AG09309 (cell line): ENCODE data around the gene ZC3H18.
A peak's percentile ranks its signal among the peaks of the same experiment; 100 is the strongest.

Experiments used
- DNase-seq: peaks from one replicate; pipeline ENCODE4 v3.0.0-alpha.2; 2010; ENCODE audit warnings: low read depth
- H3K4me3 ChIP-seq: 2 replicates; pipeline ENCODE4 v1.5.1; 2011; ENCODE audit warnings: mild to moderate bottlenecking, low read depth, low read length, moderate library complexity; ENCODE audit not compliant: control insufficient read depth
- TF ChIP-seq, protein P1 (sequence below): IDR thresholded peaks from 2 replicates; pipeline ENCODE4 v1.5.1; 2011; ENCODE audit warnings: mild to moderate bottlenecking, low read depth, low read length, inconsistent platforms; ENCODE audit not compliant: insufficient read depth, control insufficient read depth; ENCODE audit errors: missing control alignments

Gene ZC3H18

DNA sequence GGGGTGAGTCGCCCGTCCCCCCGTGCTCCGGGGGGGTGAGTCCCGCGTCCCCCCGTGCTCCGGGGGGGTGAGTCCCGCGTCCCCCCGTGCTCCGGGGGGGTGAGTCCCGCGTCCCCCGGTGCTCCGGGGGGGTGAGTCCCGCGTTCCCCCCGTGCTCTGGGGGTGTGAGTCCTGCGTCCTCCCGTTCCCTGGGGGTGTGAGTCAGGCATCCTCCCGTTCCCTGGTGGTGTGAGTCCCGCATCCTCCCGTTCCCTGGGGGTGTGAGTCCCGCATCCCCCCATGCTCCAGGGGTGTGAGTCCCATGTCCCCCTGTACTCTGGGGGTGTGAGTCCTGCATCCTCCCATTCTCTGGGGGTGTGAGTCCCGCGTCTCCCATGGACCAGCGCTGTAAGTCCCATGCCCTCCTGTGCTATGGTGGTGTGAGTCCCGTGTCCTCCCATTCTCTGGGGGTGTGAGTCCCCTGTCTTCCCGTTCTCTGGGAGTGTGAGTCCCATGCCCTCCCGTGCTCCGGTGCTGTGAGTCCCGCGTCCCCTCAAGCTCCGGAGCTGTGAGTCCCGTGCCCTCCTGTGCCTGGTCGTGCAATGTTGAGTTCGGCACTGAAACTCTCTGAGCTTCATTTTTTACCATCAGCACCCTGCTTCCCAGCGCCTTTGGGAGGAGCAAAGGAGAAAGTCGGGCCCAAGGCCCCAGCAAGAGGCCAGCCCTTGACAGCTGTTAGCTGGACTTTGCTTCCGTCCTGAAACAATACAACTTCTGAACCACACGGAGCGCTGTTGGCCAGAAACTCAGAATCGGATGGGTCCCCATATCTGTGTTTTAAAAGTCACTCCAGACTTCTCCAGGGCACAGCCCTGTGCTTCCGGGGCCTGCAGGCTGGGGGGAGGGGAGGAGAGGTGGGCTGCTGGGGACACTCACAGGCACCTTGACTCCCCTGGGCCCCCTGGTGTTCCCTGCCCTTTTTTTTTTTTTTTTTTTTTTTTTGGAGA lies 11.5 kb upstream of the ZC3H18 start:
- no peak for DNase-seq
- TF ChIP-seq, protein P1, sequence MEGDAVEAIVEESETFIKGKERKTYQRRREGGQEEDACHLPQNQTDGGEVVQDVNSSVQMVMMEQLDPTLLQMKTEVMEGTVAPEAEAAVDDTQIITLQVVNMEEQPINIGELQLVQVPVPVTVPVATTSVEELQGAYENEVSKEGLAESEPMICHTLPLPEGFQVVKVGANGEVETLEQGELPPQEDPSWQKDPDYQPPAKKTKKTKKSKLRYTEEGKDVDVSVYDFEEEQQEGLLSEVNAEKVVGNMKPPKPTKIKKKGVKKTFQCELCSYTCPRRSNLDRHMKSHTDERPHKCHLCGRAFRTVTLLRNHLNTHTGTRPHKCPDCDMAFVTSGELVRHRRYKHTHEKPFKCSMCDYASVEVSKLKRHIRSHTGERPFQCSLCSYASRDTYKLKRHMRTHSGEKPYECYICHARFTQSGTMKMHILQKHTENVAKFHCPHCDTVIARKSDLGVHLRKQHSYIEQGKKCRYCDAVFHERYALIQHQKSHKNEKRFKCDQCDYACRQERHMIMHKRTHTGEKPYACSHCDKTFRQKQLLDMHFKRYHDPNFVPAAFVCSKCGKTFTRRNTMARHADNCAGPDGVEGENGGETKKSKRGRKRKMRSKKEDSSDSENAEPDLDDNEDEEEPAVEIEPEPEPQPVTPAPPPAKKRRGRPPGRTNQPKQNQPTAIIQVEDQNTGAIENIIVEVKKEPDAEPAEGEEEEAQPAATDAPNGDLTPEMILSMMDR = peak; percentile 43
- no peak overlapping the region for H3K4me3 ChIP-seq

DNA sequence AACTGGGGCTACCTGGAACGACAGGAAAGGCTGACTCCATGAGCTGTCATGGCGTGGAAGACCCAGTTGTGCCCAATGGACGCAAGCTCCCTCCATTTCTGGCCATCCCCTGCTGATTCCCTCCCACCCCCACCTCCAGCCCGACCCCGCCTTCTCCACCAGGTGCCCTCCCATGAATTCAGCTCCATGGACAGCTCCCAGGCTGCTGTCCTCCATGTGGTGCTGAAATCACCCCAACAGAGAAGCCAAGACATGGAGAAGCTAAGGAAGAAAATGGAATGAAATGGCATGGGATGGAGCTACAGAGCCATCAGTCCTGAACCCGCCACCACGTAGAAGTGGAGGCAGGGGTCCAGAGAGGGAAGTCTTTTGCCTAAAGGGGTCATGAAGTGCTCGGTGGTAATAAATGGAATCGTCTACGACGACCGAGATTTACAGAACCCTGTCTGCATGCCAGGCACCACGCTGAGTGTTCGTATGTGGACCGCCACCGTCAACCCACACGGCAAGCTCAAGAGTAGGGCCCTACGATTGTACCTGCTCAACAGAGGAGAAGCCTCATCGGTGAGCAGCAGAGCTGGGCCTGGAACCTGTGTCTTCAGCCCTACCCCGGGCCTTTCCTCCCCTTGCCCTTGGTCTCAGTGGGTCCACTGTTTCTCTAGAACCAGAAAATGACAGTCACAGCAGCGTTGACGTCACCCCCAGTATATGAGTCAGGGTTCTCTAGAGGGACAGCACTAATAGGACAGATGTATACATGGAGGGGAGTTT lies 9.3 kb upstream of the ZC3H18 start:
- TF ChIP-seq, protein P1 = no peak
- DNase-seq = no peak
- H3K4me3 ChIP-seq = no peak overlapping the region

DNA sequence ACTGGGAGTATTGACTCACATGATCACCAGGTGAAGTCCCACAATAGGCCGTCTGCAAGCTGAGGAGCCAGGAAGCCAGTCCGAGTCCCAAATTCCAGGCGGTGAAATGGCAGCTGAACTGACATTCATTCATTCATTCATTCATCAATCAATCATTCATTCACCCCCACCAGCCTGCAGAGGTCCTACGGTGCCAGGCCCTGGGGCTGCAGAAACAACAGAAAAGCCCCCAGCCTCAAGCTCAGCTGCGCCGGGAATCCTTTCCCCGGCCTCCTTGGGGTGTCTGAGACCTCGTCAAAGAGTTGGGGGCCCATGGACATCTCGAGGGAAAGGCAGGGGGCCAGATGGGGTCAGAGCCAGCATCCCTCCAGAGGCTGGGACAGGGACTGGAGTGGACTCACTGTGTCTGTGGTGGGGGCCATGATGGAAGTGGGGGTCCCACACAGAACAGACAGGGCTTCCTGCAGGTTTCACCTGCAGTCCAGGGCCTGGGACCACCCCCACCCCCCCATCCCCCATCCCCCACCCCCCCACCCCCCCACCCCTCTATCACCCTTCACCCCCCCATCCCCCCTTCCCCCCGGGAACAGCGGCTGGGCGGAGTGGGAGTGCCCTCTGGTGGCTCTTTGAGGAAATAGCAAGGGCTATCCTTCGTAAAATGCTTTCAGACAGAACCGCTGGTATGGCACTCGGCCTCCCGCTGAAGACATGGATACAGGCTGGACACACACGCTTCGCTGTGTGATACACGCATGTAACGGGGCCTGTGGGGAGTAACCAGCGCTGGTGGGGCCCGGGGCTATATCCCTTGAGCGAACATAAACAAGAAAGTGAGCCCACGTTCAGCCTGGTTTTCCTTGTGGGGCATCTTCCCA lies 8.5 kb upstream of the ZC3H18 start:
- H3K4me3 ChIP-seq = peak overlapping the region; percentile 36
- TF ChIP-seq, protein P1 = peak; percentile 83
- no peak for DNase-seq

DNA sequence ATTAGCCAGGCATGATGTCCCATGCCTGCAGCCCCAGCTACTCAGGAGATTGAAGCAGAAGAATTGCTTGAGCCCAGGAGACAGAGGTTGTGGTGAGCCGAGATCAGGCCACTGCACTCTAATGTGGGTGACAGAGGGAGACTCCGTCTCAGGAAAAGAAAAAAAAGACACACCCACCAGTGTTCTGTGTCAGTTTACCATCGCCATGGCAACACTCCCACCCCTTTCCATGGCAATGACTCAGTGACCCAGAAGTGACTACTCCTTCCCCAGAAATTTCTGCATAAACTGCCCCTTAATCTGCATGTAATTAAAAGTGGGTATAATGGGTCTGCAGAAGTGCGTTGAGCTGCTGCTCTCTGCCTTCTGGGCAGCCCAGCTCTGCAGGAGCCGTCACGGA lies 4.0 kb upstream of the ZC3H18 start:
- peak; percentile 21 for DNase-seq
- H3K4me3 ChIP-seq = no peak overlapping the region
- TF ChIP-seq, protein P1 = no peak

DNA sequence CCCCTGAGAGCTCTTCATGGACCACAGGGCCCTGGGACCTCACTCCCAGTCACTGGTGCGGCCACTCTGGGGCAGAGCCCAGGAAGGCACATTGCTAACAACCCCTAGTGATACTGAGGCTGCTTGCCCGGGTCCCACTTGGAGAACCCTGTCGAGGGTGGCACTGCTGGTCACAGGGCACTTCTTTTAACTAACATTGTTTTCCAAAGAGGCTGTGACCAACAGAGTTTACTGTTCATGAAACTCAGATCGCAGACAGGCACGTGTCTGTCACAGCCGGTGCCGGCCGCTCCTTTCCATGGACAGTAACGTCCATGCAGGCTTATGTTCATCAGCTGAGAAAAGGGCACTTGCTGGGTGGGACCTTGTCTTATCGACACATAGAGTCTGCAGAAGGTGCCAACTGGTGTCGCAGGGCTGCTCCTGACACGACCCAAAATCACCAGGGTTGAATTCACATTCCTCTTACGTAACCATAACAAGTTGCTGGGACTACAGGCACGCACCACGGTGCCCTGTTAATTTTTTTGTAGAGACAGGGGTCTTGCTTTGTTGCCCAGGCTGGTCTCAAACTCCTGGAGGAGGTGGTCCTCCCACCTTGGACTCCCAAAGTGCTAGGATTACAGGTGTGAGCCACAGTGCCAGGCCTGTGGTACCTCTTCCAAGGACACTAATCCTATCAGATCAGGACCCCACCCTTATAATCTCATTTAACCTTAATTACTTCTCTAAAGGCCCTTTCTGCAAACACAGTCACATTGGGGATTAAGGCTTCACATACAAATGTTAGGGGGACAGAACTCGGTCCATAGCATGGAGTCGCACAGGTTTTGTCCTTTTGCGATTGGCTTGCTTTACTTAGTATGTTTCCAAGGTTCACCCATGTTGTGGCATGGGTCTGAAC lies 1.2 kb upstream of the ZC3H18 start:
- peak overlapping the region; percentile 63 for H3K4me3 ChIP-seq
- TF ChIP-seq, protein P1 = no peak
- no peak for DNase-seq
